H1 (cell line): ENCODE results near the gene PCDHGB5. TPM values are rescaled to one million over a fixed set of nuclear protein-coding genes. Genes with fewer than 3 reads are reported as not detected.

Experiments used
- CTCF ChIA-PET: fragments of 300-600 bp; sonication (Branson Sonifier 250); formaldehyde crosslinking; loops from one replicate; lab custom pipeline; 2021; ENCODE audit not compliant: partially characterized antibody; lab: Charles Lee
- POLR2A ChIA-PET: fragments of 300-600 bp; sonication (Branson Sonifier 250); formaldehyde crosslinking; loops from one replicate; lab custom pipeline; 2021; ENCODE audit warnings: inconsistent platforms; ENCODE audit not compliant: partially characterized antibody; lab: Charles Lee
- DNase-seq, 2 experiments: peaks; one replicate each; pipeline versions ENCODE4 v3.0.0 to v3.0.0-alpha.2; 2010 to 2022; ENCODE audit warnings: low spot score in 2 of 2, low read depth in 1 of 2, mixed read lengths in 1 of 2
- FAIRE-seq: peaks from 2 replicates; lab custom pipeline; 2011; peaks lifted over from hg19 to GRCh38; lab: Jason Lieb, UNC
- H2AFZ ChIP-seq: 2 replicates; pipeline ENCODE4 v1.8.1; 2012; ENCODE audit warnings: low read length, inconsistent platforms
- H2AK5ac ChIP-seq: 2 replicates; pipeline ENCODE4 v1.6.1; 2013; ENCODE audit warnings: low read depth, low read length
- H2BK120ac ChIP-seq: replicated peaks from 2 replicates; pipeline ENCODE3; 2013; ENCODE audit warnings: low read depth, low read length, inconsistent platforms
- H2BK12ac ChIP-seq: 2 replicates; pipeline ENCODE4 v1.6.1; 2013; ENCODE audit warnings: low read depth, low read length
- H2BK15ac ChIP-seq: 2 replicates; pipeline ENCODE4 v1.6.1; 2013; ENCODE audit warnings: low read length
- H2BK20ac ChIP-seq: 2 replicates; pipeline ENCODE4 v1.6.1; 2013; ENCODE audit warnings: low read length
- H2BK5ac ChIP-seq: 2 replicates; pipeline ENCODE4 v1.6.1; 2013; ENCODE audit warnings: low read depth, low read length
- H3K14ac ChIP-seq: 2 replicates; pipeline ENCODE4 v1.6.1; 2013; ENCODE audit warnings: inconsistent platforms; ENCODE audit not compliant: insufficient read length
- H3K18ac ChIP-seq: 2 replicates; pipeline ENCODE4 v1.6.1; 2013; ENCODE audit warnings: low read length; ENCODE audit errors: extremely low read depth
- H3K23ac ChIP-seq: 2 replicates; pipeline ENCODE4 v1.6.1; 2013; ENCODE audit warnings: inconsistent platforms; ENCODE audit not compliant: insufficient read length
- H3K23me2 ChIP-seq: 2 replicates; pipeline ENCODE4 v1.6.1; 2013; ENCODE audit warnings: low read depth, low read length
- H3K27ac ChIP-seq: 2 replicates; pipeline ENCODE4 v1.6.1; 2011; ENCODE audit warnings: low read depth, low read length, inconsistent platforms
- H3K27me3 ChIP-seq, 4 experiments: replicated peaks in 1 of 4; 1 replicate in 1 of 4; 2 replicates in 3 of 4; pipeline versions ENCODE4 v1.6.1 to v1.8.1; 2011 to 2013; ENCODE audit warnings: low read length in 3 of 4, mild to moderate bottlenecking in 3 of 4, inconsistent platforms in 2 of 4, mixed read lengths in 2 of 4, moderate library complexity in 1 of 4; ENCODE audit not compliant: control insufficient read depth in 3 of 4, insufficient read depth in 3 of 4; ENCODE audit errors: extremely low read depth in 1 of 4
- H3K36me3 ChIP-seq, 4 experiments: 2 replicates each; pipeline versions ENCODE4 v1.6.1 to v1.8.1; 2011 to 2013; ENCODE audit warnings: mild to moderate bottlenecking in 4 of 4, low read length in 3 of 4, moderate library complexity in 2 of 4, control low read depth in 1 of 4, inconsistent platforms in 1 of 4; ENCODE audit not compliant: insufficient read depth in 4 of 4, control insufficient read depth in 2 of 4
- H3K4ac ChIP-seq: replicated peaks from 2 replicates; pipeline ENCODE3; 2013; ENCODE audit warnings: low read length, low read depth, mixed read lengths, inconsistent platforms; ENCODE audit not compliant: insufficient read length
- H3K4me1 ChIP-seq, 4 experiments: replicated peaks in 1 of 4; 1 replicate in 1 of 4; 2 replicates in 3 of 4; pipeline versions ENCODE4 v1.6.1 to v1.8.1; 2011 to 2013; ENCODE audit warnings: low read length in 3 of 4, inconsistent platforms in 2 of 4, mixed read lengths in 1 of 4; ENCODE audit not compliant: insufficient read depth in 4 of 4, control insufficient read depth in 3 of 4
- H3K4me2 ChIP-seq, 2 experiments: 2 replicates each; pipeline versions ENCODE4 v1.6.1 to v1.8.1; 2011 to 2013; ENCODE audit warnings: low read depth in 2 of 2, low read length in 2 of 2, control low read depth in 1 of 2, inconsistent platforms in 1 of 2, mild to moderate bottlenecking in 1 of 2; ENCODE audit not compliant: insufficient read depth in 1 of 2
- H3K4me3 ChIP-seq, 4 experiments: fragments of 200-600, 300-600 bp in 1 of 4; sonication (generic), shearing (Covaris generic), sonication (Bioruptor Twin) in 1 of 4; 2 replicates each; pipeline versions ENCODE4 v1.5.1 to v1.8.1; 2011 to 2016; ENCODE audit warnings: low read length in 4 of 4, low read depth in 3 of 4, control low read depth in 2 of 4, inconsistent platforms in 2 of 4, mild to moderate bottlenecking in 2 of 4, mixed read lengths in 1 of 4, moderate library complexity in 1 of 4; ENCODE audit not compliant: insufficient read depth in 2 of 4; ENCODE audit errors: extremely low read depth in 1 of 4
- H3K56ac ChIP-seq: replicated peaks from 2 replicates; pipeline ENCODE3; 2013; ENCODE audit warnings: low read depth, mild to moderate bottlenecking, mixed read lengths, low read length, inconsistent platforms; ENCODE audit not compliant: insufficient read length
- H3K79me1 ChIP-seq: 2 replicates; pipeline ENCODE4 v1.6.1; 2013; ENCODE audit warnings: low read depth, low read length, control low read depth
- H3K79me2 ChIP-seq, 2 experiments: 2 replicates each; pipeline versions ENCODE4 v1.6.1 to v1.8.1; 2012 to 2013; ENCODE audit warnings: low read length in 2 of 2, mild to moderate bottlenecking in 2 of 2, inconsistent platforms in 1 of 2; ENCODE audit not compliant: insufficient read depth in 2 of 2, control insufficient read depth in 1 of 2
- H3K9ac ChIP-seq, 4 experiments: replicated peaks in 1 of 4; 1 replicate in 1 of 4; 2 replicates in 3 of 4; pipeline versions ENCODE4 v1.6.1 to v1.8.1; 2011 to 2013; ENCODE audit warnings: low read depth in 3 of 4, low read length in 3 of 4, control low read depth in 2 of 4, mild to moderate bottlenecking in 2 of 4, moderate library complexity in 2 of 4, inconsistent platforms in 1 of 4; ENCODE audit errors: extremely low read depth in 1 of 4
- H3K9me3 ChIP-seq, 2 experiments: 2 replicates each; pipeline versions ENCODE4 v1.6.1 to v1.8.1; 2012 to 2013; ENCODE audit warnings: mild to moderate bottlenecking in 2 of 2, moderate library complexity in 2 of 2, control low read depth in 1 of 2, inconsistent platforms in 1 of 2, low read depth in 1 of 2, low read length in 1 of 2, mixed read lengths in 1 of 2; ENCODE audit not compliant: insufficient read depth in 2 of 2
- H4K20me1 ChIP-seq, 2 experiments: replicated peaks in 1 of 2; 2 replicates each; pipeline versions ENCODE3 to v1.8.1; 2011 to 2013; ENCODE audit warnings: inconsistent platforms in 2 of 2, low read length in 2 of 2, mild to moderate bottlenecking in 1 of 2; ENCODE audit not compliant: insufficient read depth in 2 of 2, control insufficient read depth in 1 of 2
- H4K5ac ChIP-seq: 2 replicates; pipeline ENCODE4 v1.6.1; 2013; ENCODE audit warnings: low read length, low read depth, mixed read lengths, inconsistent platforms; ENCODE audit not compliant: insufficient read length
- H4K8ac ChIP-seq: 2 replicates; pipeline ENCODE4 v1.8.0; 2013; ENCODE audit warnings: mild to moderate bottlenecking, moderate library complexity, low read length, inconsistent platforms; ENCODE audit not compliant: insufficient read depth; ENCODE audit errors: extremely low read depth
- H4K91ac ChIP-seq: replicated peaks from 2 replicates; pipeline ENCODE3; 2013; ENCODE audit warnings: low read length, mixed read lengths, inconsistent platforms; ENCODE audit not compliant: insufficient read length
- BACH1 ChIP-seq: IDR thresholded peaks from 2 replicates; pipeline ENCODE4 v1.6.1; 2012; ENCODE audit warnings: low read length, improper control_type of control experiment
- BRCA1 ChIP-seq: IDR thresholded peaks from 2 replicates; pipeline ENCODE4 v1.6.1; 2012; ENCODE audit warnings: low read depth, low read length, improper control_type of control experiment
- CTCF ChIP-seq, 3 experiments: IDR thresholded peaks; 1 replicate in 2 of 3; 2 replicates in 1 of 3; pipeline versions ENCODE4 v1.5.1 to v1.6.1; 2011; ENCODE audit warnings: low read length in 3 of 3, mild to moderate bottlenecking in 3 of 3, inconsistent platforms in 2 of 3, low read depth in 1 of 3, moderate library complexity in 1 of 3; ENCODE audit not compliant: insufficient read depth in 1 of 3; ENCODE audit errors: control extremely low read depth in 1 of 3
- EGR1 ChIP-seq: IDR thresholded peaks from 2 replicates; pipeline ENCODE4 v1.6.1; 2011; ENCODE audit warnings: low read depth, low read length, borderline replicate concordance
- POLR2A ChIP-seq, 2 experiments: IDR thresholded peaks; 1 replicate in 1 of 2; 2 replicates in 1 of 2; pipeline ENCODE4 v1.6.1; 2011; ENCODE audit warnings: low read depth in 2 of 2, low read length in 2 of 2, mild to moderate bottlenecking in 2 of 2; ENCODE audit errors: control extremely low read depth in 1 of 2
- RAD21 ChIP-seq, 2 experiments: IDR thresholded peaks in 1 of 2; conservative IDR thresholded peaks in 1 of 2; 2 replicates each; pipeline ENCODE4 v1.6.1; 2011; ENCODE audit warnings: low read depth in 2 of 2, low read length in 2 of 2, improper control_type of control experiment in 1 of 2, inconsistent platforms in 1 of 2, mild to moderate bottlenecking in 1 of 2, moderate library complexity in 1 of 2
- SAP30 ChIP-seq: fragments of 300-600 bp; sonication (generic); IDR thresholded peaks from 2 replicates; pipeline ENCODE4 v1.7.1; 2012; ENCODE audit warnings: low read length, moderate library complexity, mild to moderate bottlenecking, inconsistent platforms; ENCODE audit not compliant: insufficient read depth, insufficient replicate concordance
- SRF ChIP-seq: IDR thresholded peaks from 2 replicates; pipeline ENCODE4 v1.6.1; 2011; ENCODE audit warnings: mild to moderate bottlenecking, low read depth, low read length, moderate library complexity
- WGBS, 2 experiments: shearing (Covaris generic) in 1 of 2; methylation state at CpG; one replicate each; pipeline versions ENCODE4 v1.1.6 to v1.1.7; 2013 to 2015; ENCODE audit warnings: low lambda C conversion rate in 2 of 2, mixed read lengths in 2 of 2, inconsistent platforms in 1 of 2, low coverage in 1 of 2, missing lambda C conversion rate in 1 of 2; ENCODE audit not compliant: insufficient replicate concordance in 2 of 2, insufficient coverage in 1 of 2, insufficient read length in 1 of 2; ENCODE audit errors: extremely low coverage in 1 of 2, missing lambda C conversion rate in 1 of 2; 5-methylcytosine and 5-hydroxymethylcytosine counted together
- polyA plus RNA-seq, 7 experiments: library from polyadenylated mRNA; depleted of rRNA in 3 of 7; stranded (reverse) in 5 of 7; unstranded in 2 of 7; fragments of >200 nt in 5 of 7; fragments of 200-250 nt in 2 of 7; gene quantifications; 1 replicate in 5 of 7; 2 replicates in 1 of 7; 4 replicates in 1 of 7; pipeline versions ENCODE4 v1.2.1 to v1.2.3, GENCODE V29; 2011 to 2013; ENCODE audit warnings: missing spikeins in 2 of 7, mixed read lengths in 2 of 7
- total RNA-seq: library from RNA; stranded (reverse); fragmentation: NEBNext Ultra II Directional; extraction: Animal tissue kit (Norgen Biotek cat#: 25700); gene quantifications from 2 replicates; pipeline ENCODE4 v1.2.1, GENCODE V29; 2021

PCDHGB5 gene
- total and polyA plus RNA-seq, 2 of the 8 experiments (the other 6 are each of a cell fraction or from before 2014, with no cell fraction given), result 1.1 to 2.6 TPM

GRCh38 chr5:141441571-141442170 is 43.9 kb downstream of the PCDHGB5 start:
- H2BK5ac ChIP-seq, result no peak overlapping the region

More at GRCh38 chr5:141441571-141442170, 43.9 kb downstream of the PCDHGB5 start:
- Histone ChIP-seq H3K4me1 (no peaks in the 10 kb centered on the region), H4K8ac (no peak overlapping the region), H3K23me2 (no peaks in the 10 kb centered on the region), H2AFZ (no peak overlapping the region), H3K27me3 (no peaks in the 10 kb centered on the region), H2BK120ac (no peak overlapping the region), H2BK15ac (no peak overlapping the region), H4K20me1 (peaks cover 0 to 2% of the 10 kb centered on the region in 2 experiments), H2BK20ac (no peak overlapping the region), H3K9ac (no peak overlapping the region), H3K79me1 (no peaks in the 10 kb centered on the region), H3K79me2 (no peaks in the 10 kb centered on the region), H3K4ac (no peak overlapping the region), H3K14ac (no peak overlapping the region), H3K4me3 (no peak overlapping the region), H3K23ac (no peak overlapping the region), H3K36me3 (no peaks in the 10 kb centered on the region), H3K56ac (no peak overlapping the region), H3K4me2 (no peak overlapping the region), H2BK12ac (no peak overlapping the region), H3K27ac (no peak overlapping the region), H4K91ac (no peak overlapping the region), H4K5ac (no peak overlapping the region), H3K9me3 (peaks cover 2 to 6% of the 10 kb centered on the region in 2 experiments; a peak in 1 of 4 replicates), H2AK5ac (0 out of 2 replicates have a peak overlapping the region, but pooled peaks have one; percentile 9), H3K18ac (no peak overlapping the region)
- DNase-seq (no peak), FAIRE-seq (no peak)
- POLR2A ChIA-PET, result no interaction called here
- CTCF ChIA-PET, result interaction anchor here (0.5 to 2.8 kb wide), 11 partner anchors 14 to 1195 kb away, joined by 3 to 10 read pairs (median 3); partner anchors contain the start of gene PCDHGB6
- TF ChIP-seq RAD21 (IDR thresholded peaks at IDR 0.05 in 1 of 2, conservative IDR thresholded peaks at IDR 0.05 in 1 of 2; ENCODE audit: low read depth in 2 of 2, low read length in 2 of 2) (no peak), POLR2A (IDR thresholded peaks at IDR 0.05; ENCODE audit: control extremely low read depth in 1 of 2, low read depth in 2 of 2, low read length in 2 of 2) (no peak), CTCF (IDR thresholded peaks at IDR 0.05; ENCODE audit: control extremely low read depth in 1 of 3, insufficient read depth in 1 of 3, low read depth in 1 of 3, low read length in 3 of 3) (no peak), SRF (no peak), BRCA1 (no peak), BACH1 (no peak), SAP30 (no peak), EGR1 (no peak)
- WGBS, 2 experiments, result 96% methylated on average over 41 of the region's 50 CpGs; no CpG with 5 or more reads in 1 of the 2 experiments
